WTC11 (cell line): ENCODE data around the gene RSPH10B2. TPM values are rescaled to one million over a fixed set of nuclear protein-coding genes. Genes with fewer than 3 reads are reported as not detected.
"Not testable (repeated sequence)": the region's sequence is repeated elsewhere in the genome, so short reads cannot be mapped to it uniquely, and the experiment has no call there.

ENCODE experiments used
- ATAC-seq: fragments of 200-7000 bp; cut with Tn5 transposase; 2 replicates; pipeline ENCODE4 v1.10.0; 2021; ENCODE audit warnings: mild to moderate bottlenecking, moderate library complexity
- CTCF ChIA-PET: fragments of 300-600 bp; sonication (Branson Sonifier 250); formaldehyde crosslinking; loops from one replicate; lab custom pipeline; 2021; ENCODE audit warnings: antibody characterized with exemption; lab: Charles Lee
- POLR2A ChIA-PET: fragments of 350-600 bp; sonication (Branson Sonifier 250); formaldehyde crosslinking; loops from one replicate; lab custom pipeline; 2021; ENCODE audit warnings: antibody characterized with exemption; lab: Charles Lee
- DNase-seq: peaks from one replicate; pipeline ENCODE4 v3.0.0; 2021; ENCODE audit warnings: low spot score
- H3K27ac Mint-ChIP-seq: 2 replicates; pipeline ENCODE4 v1.8.0; 2021; ENCODE audit warnings: mixed read lengths
- H3K27me3 Mint-ChIP-seq: 2 replicates; pipeline ENCODE4 v1.8.0; 2021; ENCODE audit warnings: low read depth, mild to moderate bottlenecking, moderate library complexity, mixed read lengths
- H3K36me3 Mint-ChIP-seq: 2 replicates; pipeline ENCODE4 v1.8.0; 2021; ENCODE audit warnings: mixed read lengths
- H3K4me1 Mint-ChIP-seq: 2 replicates; pipeline ENCODE4 v1.8.0; 2022; ENCODE audit warnings: mixed read lengths
- H3K4me3 Mint-ChIP-seq: 2 replicates; pipeline ENCODE4 v1.8.0; 2021; ENCODE audit warnings: mild to moderate bottlenecking, moderate library complexity, mixed read lengths
- H3K9me3 Mint-ChIP-seq: 2 replicates; pipeline ENCODE4 v1.8.0; 2021; ENCODE audit warnings: mixed read lengths
- total RNA-seq: library from RNA; stranded (reverse); gene quantifications from 3 replicates; pipeline ENCODE4 v1.2.3, GENCODE V29; 2021

Gene RSPH10B2
- total RNA-seq, 1 experiment from 2014 or later = 0.44 TPM

- H3K36me3 Mint-ChIP-seq, H3K27me3 Mint-ChIP-seq, POLR2A ChIA-PET, H3K4me1 Mint-ChIP-seq, DNase-seq, H3K9me3 Mint-ChIP-seq, CTCF ChIA-PET, ATAC-seq, H3K4me3 Mint-ChIP-seq, H3K27ac Mint-ChIP-seq: not testable (repeated sequence)
These were observed 43.3 kb downstream of the RSPH10B2 start for GRCh38 chr7:6797218-6797617.

- H3K36me3 Mint-ChIP-seq, H3K4me1 Mint-ChIP-seq, CTCF ChIA-PET, ATAC-seq, POLR2A ChIA-PET, DNase-seq, H3K27me3 Mint-ChIP-seq, H3K4me3 Mint-ChIP-seq, H3K9me3 Mint-ChIP-seq, H3K27ac Mint-ChIP-seq: not testable (repeated sequence)
These were observed 44.1 kb downstream of the RSPH10B2 start for GRCh38 chr7:6798047-6798446.

GRCh38 chr7:6799887-6800286, 46.0 kb downstream of the RSPH10B2 start:
- POLR2A ChIA-PET, H3K9me3 Mint-ChIP-seq, H3K4me3 Mint-ChIP-seq, ATAC-seq, DNase-seq, H3K27ac Mint-ChIP-seq, H3K4me1 Mint-ChIP-seq, H3K27me3 Mint-ChIP-seq, H3K36me3 Mint-ChIP-seq, CTCF ChIA-PET: not testable (repeated sequence)

GRCh38 chr7:6800331-6800730, 46.4 kb downstream of the RSPH10B2 start:
- POLR2A ChIA-PET, H3K4me3 Mint-ChIP-seq, H3K9me3 Mint-ChIP-seq, H3K27me3 Mint-ChIP-seq, H3K36me3 Mint-ChIP-seq, H3K4me1 Mint-ChIP-seq, ATAC-seq, DNase-seq, CTCF ChIA-PET, H3K27ac Mint-ChIP-seq: not testable (repeated sequence)

- H3K4me1 Mint-ChIP-seq, ATAC-seq, H3K36me3 Mint-ChIP-seq, H3K27ac Mint-ChIP-seq, H3K27me3 Mint-ChIP-seq, CTCF ChIA-PET, H3K9me3 Mint-ChIP-seq, POLR2A ChIA-PET, DNase-seq, H3K4me3 Mint-ChIP-seq: not testable (repeated sequence)
These were observed 53.6 kb downstream of the RSPH10B2 start for GRCh38 chr7:6807393-6807918.

- H3K27ac Mint-ChIP-seq, H3K4me3 Mint-ChIP-seq, H3K4me1 Mint-ChIP-seq, H3K36me3 Mint-ChIP-seq, CTCF ChIA-PET, POLR2A ChIA-PET, DNase-seq, H3K27me3 Mint-ChIP-seq, H3K9me3 Mint-ChIP-seq: not testable (repeated sequence)
- ATAC-seq = peak; percentile 72
These were observed 54.1 kb downstream of the RSPH10B2 start for GRCh38 chr7:6807959-6808358.

- H3K27me3 Mint-ChIP-seq, H3K27ac Mint-ChIP-seq, H3K36me3 Mint-ChIP-seq, DNase-seq, H3K9me3 Mint-ChIP-seq, POLR2A ChIA-PET, H3K4me3 Mint-ChIP-seq, H3K4me1 Mint-ChIP-seq, ATAC-seq, CTCF ChIA-PET: not testable (repeated sequence)
These were observed 59.1 kb downstream of the RSPH10B2 start for GRCh38 chr7:6813011-6813410.

- POLR2A ChIA-PET, H3K9me3 Mint-ChIP-seq, H3K27ac Mint-ChIP-seq, H3K4me3 Mint-ChIP-seq, H3K27me3 Mint-ChIP-seq, CTCF ChIA-PET, ATAC-seq, DNase-seq, H3K4me1 Mint-ChIP-seq: not testable (repeated sequence)
- peaks cover 12% of the 10 kb centered on the region for H3K36me3 Mint-ChIP-seq
These were observed 61.6 kb downstream of the RSPH10B2 start for GRCh38 chr7:6815470-6815869.

GRCh38 chr7:6821622-6822021, 67.7 kb downstream of the RSPH10B2 start:
- H3K4me1 Mint-ChIP-seq, DNase-seq, POLR2A ChIA-PET, CTCF ChIA-PET, H3K27me3 Mint-ChIP-seq, H3K4me3 Mint-ChIP-seq, ATAC-seq, H3K9me3 Mint-ChIP-seq, H3K27ac Mint-ChIP-seq: not testable (repeated sequence)
- H3K36me3 Mint-ChIP-seq = peaks cover 15% of the 10 kb centered on the region

GRCh38 chr7:6825236-6826125, 71.6 kb downstream of the RSPH10B2 start:
- H3K9me3 Mint-ChIP-seq, CTCF ChIA-PET, H3K27ac Mint-ChIP-seq, H3K27me3 Mint-ChIP-seq, POLR2A ChIA-PET, DNase-seq, H3K4me1 Mint-ChIP-seq, H3K36me3 Mint-ChIP-seq: not testable (repeated sequence)
- peak; percentile 53 for ATAC-seq
- peak overlapping the region; percentile 50 for H3K4me3 Mint-ChIP-seq
